ENCODE results near the gene IL1A. TPM values are rescaled to one million over a fixed set of nuclear protein-coding genes. Genes with fewer than 3 reads are reported as not detected.

Gene IL1A
- total RNA-seq, 1 donor from 2014 or later: not detected

DNA sequence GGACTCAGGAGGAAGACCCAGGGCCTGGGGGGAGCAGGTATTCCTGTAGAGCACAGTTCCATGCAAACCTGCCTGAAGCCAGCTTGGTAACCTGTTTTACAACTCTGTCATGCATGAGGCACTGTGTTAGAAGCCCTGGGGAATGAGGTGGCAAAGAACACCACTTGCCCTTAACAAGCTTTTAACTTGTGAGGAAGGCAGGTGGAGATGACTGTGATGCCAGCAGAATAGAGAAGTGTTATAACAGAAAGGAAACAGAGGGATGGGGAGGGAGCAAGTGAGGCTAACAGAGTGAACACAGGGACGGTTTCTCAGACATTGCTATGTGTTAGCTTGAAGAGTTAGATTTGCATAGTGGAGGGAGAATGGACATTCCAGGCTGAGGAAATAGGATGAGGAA lies 11.5 kb upstream of the IL1A start:
- Mint-ChIP-seq H3K27ac (ENCODE audit: unreplicated experiment) (no peak overlapping the region), H3K4me3 (ENCODE audit: unreplicated experiment) (no peak overlapping the region), H3K9me3 (ENCODE audit: unreplicated experiment) (peaks cover 4% of the 10 kb centered on the region), H3K36me3 (ENCODE audit: unreplicated experiment) (peaks cover 10% of the 10 kb centered on the region), H3K27me3 (ENCODE audit: unreplicated experiment) (peaks cover 3% of the 10 kb centered on the region), H3K4me1 (ENCODE audit: low read depth, unreplicated experiment) (no peaks in the 10 kb centered on the region)
- no peak for TF ChIP-seq CTCF (IDR thresholded peaks at IDR 0.05; ENCODE audit: partially characterized antibody, unreplicated experiment)
- DNase-seq: no peak

GRCh38 chr2:112794841-112795240 lies 10.5 kb upstream of the IL1A start:
- Mint-ChIP-seq H3K27ac (ENCODE audit: unreplicated experiment) (no peak overlapping the region), H3K27me3 (ENCODE audit: unreplicated experiment) (peaks cover 2% of the 10 kb centered on the region), H3K4me1 (ENCODE audit: low read depth, unreplicated experiment) (no peaks in the 10 kb centered on the region), H3K9me3 (ENCODE audit: unreplicated experiment) (peaks cover 4% of the 10 kb centered on the region), H3K4me3 (ENCODE audit: unreplicated experiment) (no peak overlapping the region), H3K36me3 (ENCODE audit: unreplicated experiment) (peaks cover 10% of the 10 kb centered on the region)
- TF ChIP-seq CTCF (IDR thresholded peaks at IDR 0.05; ENCODE audit: partially characterized antibody, unreplicated experiment): no peak
- no peak for DNase-seq

- H3K27ac Mint-ChIP-seq (ENCODE audit: unreplicated experiment): no peak overlapping the region
- H3K4me1 Mint-ChIP-seq (ENCODE audit: low read depth, unreplicated experiment): no peaks in the 10 kb centered on the region
These were observed 9.9 kb upstream of the IL1A start for GRCh38 chr2:112794131-112794733.

GRCh38 chr2:112793449-112793978 lies 9.2 kb upstream of the IL1A start:
- Mint-ChIP-seq H3K27ac (ENCODE audit: unreplicated experiment) (no peak overlapping the region), H3K4me3 (ENCODE audit: unreplicated experiment) (no peak overlapping the region), H3K4me1 (ENCODE audit: low read depth, unreplicated experiment) (no peaks in the 10 kb centered on the region), H3K27me3 (ENCODE audit: unreplicated experiment) (peaks cover 2% of the 10 kb centered on the region), H3K9me3 (ENCODE audit: unreplicated experiment) (peaks cover 4% of the 10 kb centered on the region), H3K36me3 (ENCODE audit: unreplicated experiment) (peaks cover 10% of the 10 kb centered on the region)
- no peak for DNase-seq
- TF ChIP-seq CTCF (IDR thresholded peaks at IDR 0.05; ENCODE audit: partially characterized antibody, unreplicated experiment): no peak

More at GRCh38 chr2:112794131-112794733, 9.9 kb upstream of the IL1A start:
- Mint-ChIP-seq H3K36me3 (ENCODE audit: unreplicated experiment) (peaks cover 10% of the 10 kb centered on the region), H3K27me3 (ENCODE audit: unreplicated experiment) (peaks cover 2% of the 10 kb centered on the region), H3K4me3 (ENCODE audit: unreplicated experiment) (no peak overlapping the region), H3K9me3 (ENCODE audit: unreplicated experiment) (peaks cover 4% of the 10 kb centered on the region)
- no peak for TF ChIP-seq CTCF (IDR thresholded peaks at IDR 0.05; ENCODE audit: partially characterized antibody, unreplicated experiment)
- DNase-seq: no peak

- Mint-ChIP-seq H3K27me3 (ENCODE audit: unreplicated experiment) (peaks cover 2% of the 10 kb centered on the region), H3K4me3 (ENCODE audit: unreplicated experiment) (no peak overlapping the region), H3K27ac (ENCODE audit: unreplicated experiment) (no peak overlapping the region), H3K4me1 (ENCODE audit: low read depth, unreplicated experiment) (no peaks in the 10 kb centered on the region), H3K36me3 (ENCODE audit: unreplicated experiment) (peaks cover 7% of the 10 kb centered on the region), H3K9me3 (ENCODE audit: unreplicated experiment) (peaks cover 2% of the 10 kb centered on the region)
- no peak for TF ChIP-seq CTCF (IDR thresholded peaks at IDR 0.05; ENCODE audit: partially characterized antibody, unreplicated experiment)
- DNase-seq: no peak
These were observed 8.1 kb upstream of the IL1A start for GRCh38 chr2:112792419-112792818.
